Endothelial cell of umbilical vein (primary cell): ENCODE data around the gene RTL10. TPM values are rescaled to one million over a fixed set of nuclear protein-coding genes. Genes with fewer than 3 reads are reported as not detected.

ENCODE experiments used
- BruUV-seq: library from RNA; stranded (reverse); fragments of 400-500 nt; replicated peaks from 2 replicates; lab custom pipeline; 2021; lab: Mats Ljungman, UMichigan
- CTCF ChIA-PET: fragments of 300-600, 350-600 bp; sonication (Branson Sonifier 250); formaldehyde crosslinking; loops from one replicate; lab custom pipeline; 2021; ENCODE audit warnings: antibody characterized with exemption, inconsistent platforms; lab: Charles Lee
- POLR2A ChIA-PET: fragments of 300-600, 350-600 bp; sonication (Branson Sonifier 250); formaldehyde crosslinking; loops from one replicate; lab custom pipeline; 2021; ENCODE audit warnings: antibody characterized with exemption, inconsistent platforms; lab: Charles Lee
- DNase-seq: peaks from one replicate; pipeline ENCODE4 v3.0.0-alpha.2; 2011; ENCODE audit warnings: low read depth, low spot score
- FAIRE-seq: peaks from 2 replicates; lab custom pipeline; 2011; peaks lifted over from hg19 to GRCh38; lab: Jason Lieb, UNC
- H2AFZ ChIP-seq: 2 replicates; pipeline ENCODE4 v1.6.0; 2012; ENCODE audit warnings: low read depth, low read length, control low read depth, inconsistent platforms
- H3K27ac ChIP-seq: 2 replicates; pipeline ENCODE4 v1.5.1; 2011; ENCODE audit warnings: low read depth, mild to moderate bottlenecking, control low read depth, low read length, moderate library complexity; ENCODE audit not compliant: insufficient read depth
- H3K27me3 ChIP-seq, 2 experiments: 2 replicates each; pipeline versions ENCODE4 v1.6.0 to v1.6.1; 2011; ENCODE audit warnings: low read length in 2 of 2, mixed read lengths in 1 of 2; ENCODE audit not compliant: control insufficient read depth in 2 of 2, insufficient read depth in 2 of 2
- H3K36me3 ChIP-seq, 2 experiments: 2 replicates in 1 of 2; 3 replicates in 1 of 2; pipeline ENCODE4 v1.5.1; 2011; ENCODE audit warnings: low read length in 2 of 2, mild to moderate bottlenecking in 1 of 2, moderate library complexity in 1 of 2; ENCODE audit not compliant: control insufficient read depth in 2 of 2, insufficient read depth in 2 of 2; ENCODE audit errors: extremely low read depth in 1 of 2
- H3K4me1 ChIP-seq: 3 replicates; pipeline ENCODE4 v1.5.1; 2011; ENCODE audit warnings: mild to moderate bottlenecking, low read length; ENCODE audit not compliant: control insufficient read depth, insufficient read depth; ENCODE audit errors: extremely low read depth
- H3K4me2 ChIP-seq: 2 replicates; pipeline ENCODE4 v1.6.1; 2011; ENCODE audit warnings: low read length, control low read depth, mixed read lengths; ENCODE audit not compliant: insufficient read depth
- H3K4me3 ChIP-seq, 3 experiments: fragments of 200-600 bp in 1 of 3; sonication (generic), shearing (Covaris generic) in 1 of 3; replicated peaks in 1 of 3; 2 replicates each; pipeline ENCODE4 v1.5.1; 2011 to 2016; ENCODE audit warnings: control low read depth in 3 of 3, low read length in 3 of 3, mild to moderate bottlenecking in 2 of 3, inconsistent platforms in 1 of 3, low read depth in 1 of 3, moderate library complexity in 1 of 3; ENCODE audit not compliant: insufficient read depth in 1 of 3
- H3K79me2 ChIP-seq: 2 replicates; pipeline ENCODE4 v1.6.0; 2012; ENCODE audit warnings: low read length, inconsistent platforms; ENCODE audit not compliant: control insufficient read depth, insufficient read depth
- H3K9ac ChIP-seq: replicated peaks from 2 replicates; pipeline ENCODE3; 2011; ENCODE audit warnings: low read length, control low read depth; ENCODE audit not compliant: insufficient read depth; ENCODE audit errors: extremely low read depth
- H3K9me1 ChIP-seq: replicated peaks from 3 replicates; pipeline ENCODE4 v1.6.0; 2011; ENCODE audit warnings: mild to moderate bottlenecking, low read length; ENCODE audit not compliant: control insufficient read depth, insufficient read depth; ENCODE audit errors: extremely low read depth
- H3K9me3 ChIP-seq: replicated peaks from 2 replicates; pipeline ENCODE4 v1.5.1; 2012; ENCODE audit warnings: low read length, inconsistent platforms; ENCODE audit not compliant: control insufficient read depth, insufficient read depth
- H4K20me1 ChIP-seq: replicated peaks from 2 replicates; pipeline ENCODE3; 2011; ENCODE audit warnings: mild to moderate bottlenecking, low read length; ENCODE audit not compliant: control insufficient read depth, insufficient read depth; ENCODE audit errors: extremely low read depth
- EZH2 ChIP-seq: IDR thresholded peaks from 2 replicates; pipeline ENCODE4 v1.6.1; 2012; ENCODE audit warnings: borderline replicate concordance, low read depth, mild to moderate bottlenecking, moderate library complexity, low read length, inconsistent platforms; ENCODE audit not compliant: severe bottlenecking
- FOS ChIP-seq: IDR thresholded peaks from 2 replicates; pipeline ENCODE4 v1.6.1; 2011; ENCODE audit warnings: mild to moderate bottlenecking, low read length, moderate library complexity, borderline replicate concordance; ENCODE audit not compliant: insufficient read depth
- GATA2 ChIP-seq: IDR thresholded peaks from 2 replicates; pipeline ENCODE4 v1.7.0; 2011; ENCODE audit warnings: low read depth, mild to moderate bottlenecking, moderate library complexity, mixed read lengths, low read length; ENCODE audit not compliant: insufficient read length, insufficient read depth
- JUN ChIP-seq: IDR thresholded peaks from 2 replicates; pipeline ENCODE4 v1.6.1; 2011; ENCODE audit warnings: borderline replicate concordance, low read depth; ENCODE audit not compliant: insufficient read length, insufficient read depth
- MAX ChIP-seq: IDR thresholded peaks from 2 replicates; pipeline ENCODE4 v1.6.1; 2011; ENCODE audit not compliant: insufficient read depth, insufficient read length
- MYC ChIP-seq: IDR thresholded peaks from one replicate; pipeline ENCODE4 v1.6.1; 2011; ENCODE audit warnings: mild to moderate bottlenecking, low read depth, low read length
- POLR2A ChIP-seq: IDR thresholded peaks from 2 replicates; pipeline ENCODE4 v1.6.1; 2012; ENCODE audit warnings: low read depth, mild to moderate bottlenecking, control low read depth, low read length
- POLR2AphosphoS5 ChIP-seq: IDR thresholded peaks from 2 replicates; pipeline ENCODE4 v1.6.1; 2012; ENCODE audit warnings: low read depth, mild to moderate bottlenecking, control low read depth, low read length, moderate library complexity; ENCODE audit not compliant: insufficient read depth
- dilution Hi-C: fragments of 300-500 bp; cut with MboI; formaldehyde crosslinking; loops from one replicate; pipeline ENCODE4 v1.15.0; 2019; ENCODE audit warnings: low sequenced_read_pairs; ENCODE audit not compliant: extremely low pct_ligation_motif_present
- intact Hi-C: fragments of 100-400 bp; cut with micrococcal nuclease; formaldehyde crosslinking; loops from one replicate; pipeline ENCODE4 v1.10.0; 2022
- polyA plus RNA-seq, 4 experiments: library from polyadenylated mRNA; depleted of rRNA in 3 of 4; stranded (reverse) in 3 of 4; unstranded in 1 of 4; fragments of >200 nt; gene quantifications; 2 replicates each; pipeline versions ENCODE4 v1.2.1 to v1.2.3, GENCODE V29; 2011 to 2012; ENCODE audit warnings: missing spikeins in 1 of 4
- total RNA-seq: library from RNA; stranded (reverse); gene quantifications from 2 replicates; pipeline ENCODE4 v1.2.3, GENCODE V29; 2021
- TF ChIP-seq, protein P1 (sequence below), 2 donors: IDR thresholded peaks; 1 replicate in 1 of 2; 2 replicates in 1 of 2; pipeline ENCODE4 v1.5.1; 2011; ENCODE audit warnings: low read length in 2 of 2, mild to moderate bottlenecking in 2 of 2, moderate library complexity in 2 of 2, control low read depth in 1 of 2, inconsistent platforms in 1 of 2, low read depth in 1 of 2; ENCODE audit not compliant: insufficient read depth in 1 of 2; ENCODE audit errors: extremely low read depth in 1 of 2

RTL10 gene
- total and polyA plus RNA-seq, 2 donors (not counting 3 experiments of a cell fraction or from before 2014, with no cell fraction given): 31.9 to 40.8 TPM

- H3K4me3 ChIP-seq: no peak overlapping the region
- H3K4me1 ChIP-seq: no peaks in the 10 kb centered on the region
- intact Hi-C loops: no loop called here
- H3K9ac ChIP-seq: no peak overlapping the region
- POLR2A ChIA-PET: no interaction called here
- H3K4me2 ChIP-seq: no peak overlapping the region
- no peak for FAIRE-seq
- no TSS peak for BruUV-seq
- H3K9me3 ChIP-seq: no peaks in the 10 kb centered on the region
- CTCF ChIA-PET: interaction anchor here (1.4 kb wide), 1 partner anchor 88 kb away, joined by 3 read pairs; no protein-coding TSS in a partner anchor
- H4K20me1 ChIP-seq: no peaks in the 10 kb centered on the region
- H3K27ac ChIP-seq: no peak overlapping the region
- H3K36me3 ChIP-seq: no peaks in the 10 kb centered on the region
- dilution Hi-C loops: no loop called here
- H3K9me1 ChIP-seq: no peaks in the 10 kb centered on the region
- H3K27me3 ChIP-seq: no peaks in the 10 kb centered on the region
- TF ChIP-seq GATA2 (no peak), MYC (no peak), JUN (no peak), FOS (no peak), POLR2AphosphoS5 (no peak), POLR2A (no peak), MAX (no peak), EZH2 (no peak)
- TF ChIP-seq, protein P1, sequence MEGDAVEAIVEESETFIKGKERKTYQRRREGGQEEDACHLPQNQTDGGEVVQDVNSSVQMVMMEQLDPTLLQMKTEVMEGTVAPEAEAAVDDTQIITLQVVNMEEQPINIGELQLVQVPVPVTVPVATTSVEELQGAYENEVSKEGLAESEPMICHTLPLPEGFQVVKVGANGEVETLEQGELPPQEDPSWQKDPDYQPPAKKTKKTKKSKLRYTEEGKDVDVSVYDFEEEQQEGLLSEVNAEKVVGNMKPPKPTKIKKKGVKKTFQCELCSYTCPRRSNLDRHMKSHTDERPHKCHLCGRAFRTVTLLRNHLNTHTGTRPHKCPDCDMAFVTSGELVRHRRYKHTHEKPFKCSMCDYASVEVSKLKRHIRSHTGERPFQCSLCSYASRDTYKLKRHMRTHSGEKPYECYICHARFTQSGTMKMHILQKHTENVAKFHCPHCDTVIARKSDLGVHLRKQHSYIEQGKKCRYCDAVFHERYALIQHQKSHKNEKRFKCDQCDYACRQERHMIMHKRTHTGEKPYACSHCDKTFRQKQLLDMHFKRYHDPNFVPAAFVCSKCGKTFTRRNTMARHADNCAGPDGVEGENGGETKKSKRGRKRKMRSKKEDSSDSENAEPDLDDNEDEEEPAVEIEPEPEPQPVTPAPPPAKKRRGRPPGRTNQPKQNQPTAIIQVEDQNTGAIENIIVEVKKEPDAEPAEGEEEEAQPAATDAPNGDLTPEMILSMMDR (IDR thresholded peaks at IDR 0.05; ENCODE audit: extremely low read depth in 1 of 2, insufficient read depth in 1 of 2, low read depth in 1 of 2, low read length in 2 of 2): no peak
- H2AFZ ChIP-seq: no peak overlapping the region
- no peak for DNase-seq
- no peaks in the 10 kb centered on the region for H3K79me2 ChIP-seq
Observed at GRCh38 chr22:19818324-19819207, 36.1 kb downstream of the RTL10 start.
